CD4-positive, alpha-beta T cell treated with Interleukin-15 for 1 hour (primary cell): ENCODE measurements around the gene CD68.
"Not testable (repeated sequence)": the region's sequence is repeated elsewhere in the genome, so short reads cannot be mapped to it uniquely, and the experiment has no call there.

Source experiments
- DNase-seq: peaks from one replicate; pipeline ENCODE4 v3.0.0-alpha.2; 2020

CD68 gene

DNA sequence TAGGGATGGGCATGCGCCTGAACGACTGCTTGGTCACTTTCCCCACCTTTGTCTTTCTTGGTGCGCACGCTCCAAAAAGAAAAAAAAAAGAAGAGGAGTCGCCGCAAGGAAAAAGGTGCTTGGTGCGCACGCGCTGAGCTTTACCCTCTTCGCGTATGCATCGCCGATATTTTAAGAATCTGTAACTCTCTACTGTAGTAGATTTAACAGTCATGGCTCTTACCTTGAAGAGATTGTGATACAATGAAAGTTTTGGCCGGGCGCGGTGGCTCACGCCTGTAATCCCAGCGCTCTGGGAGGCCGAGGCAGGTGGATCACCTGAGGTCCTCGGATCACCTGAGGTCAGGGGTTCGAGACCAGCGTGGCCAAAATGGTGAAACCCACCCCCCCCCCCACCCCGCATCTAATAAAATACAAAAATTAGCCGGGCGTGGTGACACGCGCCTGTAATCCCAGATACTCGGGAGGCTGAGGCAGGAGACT, 35.9 kb downstream of the CD68 start:
- no peak for DNase-seq

- no peak for DNase-seq
Observed at GRCh38 chr17:7618608-7619007, 39.2 kb downstream of the CD68 start.

DNA sequence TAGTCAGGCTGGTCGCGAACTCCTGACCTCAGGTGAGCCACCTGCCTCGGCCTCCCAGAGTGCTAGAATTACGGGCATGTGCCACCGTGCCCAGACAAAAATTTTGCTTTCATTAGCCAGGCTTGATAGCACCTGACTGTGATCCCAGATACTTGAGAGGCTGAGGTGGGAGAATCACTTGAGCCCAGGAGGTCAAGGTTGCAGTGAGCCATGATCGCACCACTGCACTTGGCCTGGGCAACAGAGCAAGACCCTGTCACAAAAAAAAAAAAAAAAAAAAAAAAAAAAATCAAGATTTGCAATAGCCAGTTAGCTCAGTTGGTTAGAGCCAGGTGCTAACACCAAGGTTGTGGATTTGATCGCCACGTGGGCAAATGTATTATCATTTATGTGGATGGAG, 41.4 kb downstream of the CD68 start:
- DNase-seq, result no peak

DNA sequence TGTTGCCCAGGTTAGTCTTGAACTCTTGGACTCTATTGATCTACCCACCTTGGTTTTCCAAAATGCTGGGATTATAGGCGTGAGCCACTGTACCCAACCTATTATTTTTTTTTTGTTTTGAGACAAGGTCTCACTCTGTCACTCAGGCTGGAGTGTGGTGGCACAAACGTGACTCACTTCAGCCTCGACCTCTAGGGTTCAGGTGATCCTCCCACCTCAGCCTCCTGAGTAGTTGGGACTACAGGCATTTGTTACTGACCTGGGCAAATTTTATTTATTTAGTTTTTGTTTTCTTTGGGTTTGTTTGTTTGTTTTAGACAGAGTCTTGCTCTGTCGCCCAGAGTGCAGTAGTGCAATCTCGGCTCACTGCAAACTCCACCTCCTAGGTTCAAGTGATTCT, 44.2 kb downstream of the CD68 start:
- no peak for DNase-seq

DNA sequence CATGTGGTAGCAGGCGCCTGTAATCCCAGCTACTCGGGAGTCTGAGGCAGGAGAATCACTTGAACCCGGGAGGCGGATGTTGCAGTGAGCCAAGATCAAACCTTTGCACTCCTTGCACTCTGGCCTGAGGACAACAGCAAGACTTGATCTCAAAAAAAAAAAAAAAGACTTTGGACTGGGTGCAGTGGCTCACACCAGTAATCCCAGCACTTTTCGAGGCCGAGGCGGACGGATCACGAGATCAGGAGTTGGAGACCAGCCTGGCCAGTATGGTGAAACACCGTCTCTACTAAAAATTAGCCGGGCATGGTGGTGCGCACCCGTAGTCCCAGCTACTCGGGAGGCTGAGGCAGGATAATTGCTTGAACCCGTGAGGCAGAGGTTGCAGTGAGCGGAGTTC, 46.3 kb downstream of the CD68 start:
- not testable (repeated sequence) for DNase-seq

DNA sequence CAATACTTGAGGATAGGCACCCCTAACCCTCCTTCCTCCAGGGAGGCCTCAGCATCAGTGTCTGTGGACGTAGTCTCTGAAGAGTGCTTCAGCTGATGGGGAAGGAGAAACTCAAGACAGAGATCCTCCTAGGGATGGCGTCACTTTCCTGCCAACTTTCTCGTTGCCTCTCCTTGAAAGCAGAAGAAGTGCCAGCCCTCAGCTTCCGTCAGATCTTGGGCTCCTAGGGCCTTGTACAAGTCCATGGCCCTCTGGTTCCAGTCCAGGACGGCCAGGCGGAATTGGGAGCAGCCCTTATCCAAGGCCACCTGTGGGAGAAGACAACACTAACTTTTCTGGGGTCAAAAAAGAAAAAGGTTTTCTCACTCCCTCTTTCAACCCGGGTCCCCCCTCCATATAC, 46.9 kb downstream of the CD68 start:
- DNase-seq, result peak; percentile 37

DNA sequence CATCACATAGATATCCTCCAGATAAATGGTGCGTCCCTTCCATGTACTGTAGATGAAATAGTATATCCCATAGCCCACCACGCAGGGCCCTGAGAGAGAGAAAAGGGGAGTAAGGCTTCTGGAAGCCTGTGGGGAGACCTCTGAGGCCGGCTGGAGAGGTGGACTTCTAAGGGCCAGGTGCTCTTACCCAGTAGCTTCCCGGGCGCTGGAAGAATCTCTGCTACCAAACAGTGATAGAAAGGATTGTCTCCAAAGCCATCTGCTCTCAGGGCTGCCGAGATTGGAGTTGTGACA, 47.5 kb downstream of the CD68 start:
- no peak for DNase-seq

GRCh38 chr17:7627250-7628121, 48.0 kb downstream of the CD68 start, which contains the start of gene SAT2:
Gene SAT2, minus strand, starts transcription at chr17:7627821. Its CDS starts 186 bp downstream, at chr17:7627635.
- peak; percentile 91 for DNase-seq

DNA sequence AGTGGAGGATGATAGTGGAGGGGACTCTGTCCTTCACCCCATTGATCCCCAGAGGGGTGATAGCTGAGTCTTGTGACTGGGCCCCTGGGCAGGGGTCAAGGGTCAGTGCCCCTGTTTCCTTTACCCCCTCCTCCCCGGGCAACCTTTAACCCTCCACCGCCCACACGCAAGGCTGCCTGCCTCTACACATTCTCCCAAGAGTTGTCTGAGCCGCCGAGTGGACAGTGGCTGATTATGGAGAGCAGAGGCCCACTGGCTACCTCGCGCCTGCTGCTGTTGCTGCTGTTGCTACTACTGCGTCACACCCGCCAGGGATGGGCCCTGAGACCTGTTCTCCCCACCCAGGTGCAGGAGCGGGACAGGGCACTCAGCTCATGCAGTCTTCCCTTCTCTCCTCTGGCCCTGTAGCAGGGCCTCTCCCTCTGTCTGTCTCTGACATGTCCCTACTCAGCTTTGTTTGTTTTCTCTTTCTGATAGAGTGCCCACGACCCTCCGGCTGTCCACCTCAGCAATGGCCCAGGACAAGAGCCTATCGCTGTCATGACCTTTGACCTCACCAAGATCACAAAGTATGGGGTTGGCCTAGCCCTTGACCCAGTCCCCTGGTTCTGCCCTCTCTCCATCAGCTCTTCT, 50.6 kb downstream of the CD68 start, which contains the start of gene SHBG:
Gene SHBG (plus strand): TSS at position 197 of the 633 bp plus-strand sequence. CDS start 38 bp downstream, at position 235.
- no peak for DNase-seq
